Activated CD8-positive, alpha-beta memory T cell treated with anti-CD3 and anti-CD28 coated beads, Interleukin-2, amount 50 U/mL, for 24 hours (primary cell): ENCODE data around the gene LCP2.
A peak's percentile ranks its signal among the peaks of the same experiment; 100 is the strongest.

ENCODE experiments used
- DNase-seq: peaks from one replicate; pipeline ENCODE4 v3.0.0-alpha.2; 2020; ENCODE audit errors: extremely low read depth

The LCP2 gene

GRCh38 chr5:170273968-170274710 lies 23.4 kb downstream of the LCP2 start:
- DNase-seq, result no peak

GRCh38 chr5:170270293-170271069 lies 27.1 kb downstream of the LCP2 start:
- DNase-seq, result no peak

GRCh38 chr5:170269579-170269978 lies 28.0 kb downstream of the LCP2 start:
- DNase-seq, result no peak

GRCh38 chr5:170268884-170269283 lies 28.7 kb downstream of the LCP2 start:
- no peak for DNase-seq

- no peak for DNase-seq
These were observed 29.4 kb downstream of the LCP2 start for GRCh38 chr5:170268153-170268689.

GRCh38 chr5:170267431-170268152 lies 30.0 kb downstream of the LCP2 start:
- peak; percentile 42 for DNase-seq

- DNase-seq, result no peak
These were observed 30.8 kb downstream of the LCP2 start for GRCh38 chr5:170266570-170267381.

GRCh38 chr5:170265522-170265921 lies 32.1 kb downstream of the LCP2 start:
- no peak for DNase-seq

GRCh38 chr5:170263906-170264305 lies 33.7 kb downstream of the LCP2 start:
- DNase-seq, result no peak

GRCh38 chr5:170262061-170263045 lies 35.2 kb downstream of the LCP2 start:
- no peak for DNase-seq

- no peak for DNase-seq
These were observed 36.0 kb downstream of the LCP2 start for GRCh38 chr5:170261528-170262043.

- DNase-seq, result no peak
These were observed 40.2 kb downstream of the LCP2 start for GRCh38 chr5:170257370-170257769.

GRCh38 chr5:170256571-170256970 lies 41.0 kb downstream of the LCP2 start:
- no peak for DNase-seq

- no peak for DNase-seq
These were observed 43.5 kb downstream of the LCP2 start for GRCh38 chr5:170254056-170254455.

- DNase-seq, result no peak
These were observed 44.7 kb downstream of the LCP2 start for GRCh38 chr5:170252720-170253350.

GRCh38 chr5:170252109-170252508 lies 45.5 kb downstream of the LCP2 start:
- no peak for DNase-seq

GRCh38 chr5:170251462-170251861 lies 46.1 kb downstream of the LCP2 start:
- DNase-seq, result no peak

GRCh38 chr5:170250810-170251317 lies 46.7 kb downstream of the LCP2 start:
- DNase-seq, result no peak

GRCh38 chr5:170249355-170249754 lies 48.2 kb downstream of the LCP2 start:
- DNase-seq, result no peak
